Psoas muscle (tissue), 8 donors: ENCODE measurements around the gene RBBP4. TPM values are rescaled to one million over a fixed set of nuclear protein-coding genes. Genes with fewer than 3 reads are reported as not detected.
"Not testable (repeated sequence)": the region's sequence is repeated elsewhere in the genome, so short reads cannot be mapped to it uniquely, and the experiment has no call there.

ENCODE experiments used
- ATAC-seq, 4 donors: fragments of 200-7000 bp; cut with Tn5 transposase; one replicate each; pipeline ENCODE4 v1.9.1; 2020; ENCODE audit warnings: moderate library complexity in 3 of 4, mild to moderate bottlenecking in 2 of 4
- DNase-seq, 2 donors: peaks; one replicate each; pipeline ENCODE4 v3.0.0-alpha.2; 2020
- H3K27ac ChIP-seq: fragments of 200-600 bp; one replicate; pipeline ENCODE4 v1.8.0; 2022
- H3K27me3 ChIP-seq, 3 donors: fragments of 200-600 bp in 1 of 3; one replicate each; pipeline versions ENCODE4 v1.6.1 to v1.8.0; 2013 to 2022; ENCODE audit warnings: low read length in 2 of 3, mild to moderate bottlenecking in 2 of 3, moderate library complexity in 1 of 3; ENCODE audit not compliant: insufficient read depth in 3 of 3
- H3K36me3 ChIP-seq, 2 donors: fragments of 200-600 bp in 1 of 2; one replicate each; pipeline versions ENCODE4 v1.6.1 to v1.8.0; 2013 to 2022; ENCODE audit warnings: low read depth in 1 of 2, mild to moderate bottlenecking in 1 of 2, moderate library complexity in 1 of 2; ENCODE audit not compliant: insufficient read depth in 1 of 2
- H3K4me1 ChIP-seq: fragments of 200-600 bp; one replicate; pipeline ENCODE4 v1.8.0; 2022
- H3K4me3 ChIP-seq: fragments of 200-600 bp; one replicate; pipeline ENCODE4 v1.8.0; 2022; ENCODE audit warnings: mild to moderate bottlenecking
- H3K9me3 ChIP-seq: fragments of 200-600 bp; one replicate; pipeline ENCODE4 v1.8.0; 2022
- WGBS, 3 donors: extraction: QIAGEN DNeasy Blood & Tissue Kit; methylation state at CpG; one replicate each; pipeline versions ENCODE4 v1.1.6 to v1.1.7; 2013; 5-methylcytosine and 5-hydroxymethylcytosine counted together
- intact Hi-C, 2 donors: fragments of 100-400 bp; cut with DNase I; formaldehyde crosslinking; loops; one replicate each; pipeline versions ENCODE4 v1.11.0 to v1.14.2; 2022
- polyA plus RNA-seq, 3 donors: library from polyadenylated mRNA; stranded (reverse); fragments of 200-250 nt; gene quantifications; one replicate each; pipeline ENCODE4 v1.2.3, GENCODE V29; 2013
- total RNA-seq, 4 donors: library from RNA; stranded (reverse); fragmentation: NEBNext Ultra II Directional in 2 of 4; extraction: Animal tissue kit (Norgen Biotek cat#: 25700) in 2 of 4; gene quantifications; one replicate each; pipeline versions ENCODE4 v1.2.1 to v1.2.4, GENCODE V29; 2021 to 2023
- TF ChIP-seq, protein P1 (sequence below): fragments of 200-600 bp; IDR thresholded peaks from one replicate; pipeline ENCODE4 v1.8.0; 2022; ENCODE audit warnings: antibody characterized with exemption
- donor health status: healthy with polysubstance abuse.
- donor health status: DM: no; HTN: no; CAD: no; lungs with moderate emphysema.
- donor health status: Bipolar disorder and iron deficiency.
- donor health status: healthy.
- donor health status: DM: yes; HTN: yes; CAD: no.
- donor health status: DM: no; HTN: no; CAD: no.
- donor health status: DM: no; HTN: no; CAD: no.
- donor health status: DM: yes; HTN: yes; CAD: no.

Gene RBBP4
- total and polyA plus RNA-seq, 7 donors: 29.5 to 87.8 (median 66.3) TPM

DNA sequence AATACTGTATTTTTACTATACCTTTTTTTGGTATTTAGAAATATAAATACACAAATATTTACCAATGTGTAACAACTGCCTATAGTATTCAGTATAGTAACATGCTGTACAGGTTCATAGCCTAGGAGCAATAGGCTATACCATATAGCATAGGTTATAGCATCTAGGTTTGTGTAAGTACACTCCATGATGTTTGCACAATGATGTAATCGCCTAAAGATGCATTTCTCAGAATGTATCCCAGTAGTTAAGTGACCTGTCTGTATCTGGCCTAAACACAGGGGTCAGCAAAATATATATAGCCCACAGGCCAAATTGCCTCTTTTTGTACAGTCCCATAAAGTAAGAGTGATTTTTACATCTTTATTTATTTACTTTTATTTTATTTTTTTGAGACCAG, 24.8 kb upstream of the RBBP4 start:
- no peaks in the 10 kb centered on the region for H3K27me3 ChIP-seq
- TF ChIP-seq, protein P1, sequence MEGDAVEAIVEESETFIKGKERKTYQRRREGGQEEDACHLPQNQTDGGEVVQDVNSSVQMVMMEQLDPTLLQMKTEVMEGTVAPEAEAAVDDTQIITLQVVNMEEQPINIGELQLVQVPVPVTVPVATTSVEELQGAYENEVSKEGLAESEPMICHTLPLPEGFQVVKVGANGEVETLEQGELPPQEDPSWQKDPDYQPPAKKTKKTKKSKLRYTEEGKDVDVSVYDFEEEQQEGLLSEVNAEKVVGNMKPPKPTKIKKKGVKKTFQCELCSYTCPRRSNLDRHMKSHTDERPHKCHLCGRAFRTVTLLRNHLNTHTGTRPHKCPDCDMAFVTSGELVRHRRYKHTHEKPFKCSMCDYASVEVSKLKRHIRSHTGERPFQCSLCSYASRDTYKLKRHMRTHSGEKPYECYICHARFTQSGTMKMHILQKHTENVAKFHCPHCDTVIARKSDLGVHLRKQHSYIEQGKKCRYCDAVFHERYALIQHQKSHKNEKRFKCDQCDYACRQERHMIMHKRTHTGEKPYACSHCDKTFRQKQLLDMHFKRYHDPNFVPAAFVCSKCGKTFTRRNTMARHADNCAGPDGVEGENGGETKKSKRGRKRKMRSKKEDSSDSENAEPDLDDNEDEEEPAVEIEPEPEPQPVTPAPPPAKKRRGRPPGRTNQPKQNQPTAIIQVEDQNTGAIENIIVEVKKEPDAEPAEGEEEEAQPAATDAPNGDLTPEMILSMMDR: no peak
- intact Hi-C loops: loop anchor here in 1 of 2 donors (10.0 kb wide), 1 partner anchor 181 kb away; no protein-coding TSS in a partner anchor

GRCh38 chr1:32627596-32628162, 23.3 kb upstream of the RBBP4 start:
- Histone ChIP-seq H3K27ac (no peak overlapping the region), H3K36me3 (peaks cover 0 to 73% of the 10 kb centered on the region in 2 donors), H3K27me3 (no peaks in the 10 kb centered on the region), H3K4me1 (no peaks in the 10 kb centered on the region), H3K9me3 (no peaks in the 10 kb centered on the region), H3K4me3 (no peak overlapping the region)
- intact Hi-C loops: loop anchor here in 1 of 2 donors (10.0 kb wide), 1 partner anchor 183 kb away; no protein-coding TSS in a partner anchor
- TF ChIP-seq, protein P1: no peak
- DNase-seq (no peak), ATAC-seq (no peak)
- WGBS, 3 donors: 80 to 86% (median 84%) methylated on average over 11 of the region's 11 CpGs

More for the DNA sequence above, 24.8 kb upstream of the RBBP4 start:
- Histone ChIP-seq H3K4me3 (no peak overlapping the region), H3K36me3 (peaks cover 0 to 67% of the 10 kb centered on the region in 2 donors), H3K27ac (no peak overlapping the region), H3K4me1 (no peaks in the 10 kb centered on the region), H3K9me3 (no peaks in the 10 kb centered on the region)
- ATAC-seq: no peak
- WGBS, 3 donors: 92 to 97% (median 96%) methylated on average over 1 of the region's 1 CpG
- DNase-seq: no peak

GRCh38 chr1:32630173-32630572, 20.8 kb upstream of the RBBP4 start:
- 98 to 100% (median 98%) methylated on average over 4 of the region's 4 CpGs for WGBS, 3 donors
- H3K27ac ChIP-seq, H3K4me1 ChIP-seq, H3K27me3 ChIP-seq, H3K9me3 ChIP-seq, ATAC-seq, H3K4me3 ChIP-seq, DNase-seq, intact Hi-C loops: not testable (repeated sequence)
- H3K36me3 ChIP-seq: peaks cover 0 to 95% of the 10 kb centered on the region in 2 donors

GRCh38 chr1:32632829-32633228, 18.2 kb upstream of the RBBP4 start:
- H3K36me3 ChIP-seq: peaks cover 0 to 68% of the 10 kb centered on the region in 2 donors
- intact Hi-C loops: no loop called here
- no peaks in the 10 kb centered on the region for H3K4me1 ChIP-seq
- H3K27me3 ChIP-seq: no peaks in the 10 kb centered on the region
- DNase-seq (no peak), ATAC-seq (no peak)
- no peaks in the 10 kb centered on the region for H3K9me3 ChIP-seq
- 68 to 82% (median 81%) methylated on average over 2 of the region's 2 CpGs for WGBS, 3 donors
- TF ChIP-seq, protein P1: no peak
- no peak overlapping the region for H3K4me3 ChIP-seq
- no peak overlapping the region for H3K27ac ChIP-seq

DNA sequence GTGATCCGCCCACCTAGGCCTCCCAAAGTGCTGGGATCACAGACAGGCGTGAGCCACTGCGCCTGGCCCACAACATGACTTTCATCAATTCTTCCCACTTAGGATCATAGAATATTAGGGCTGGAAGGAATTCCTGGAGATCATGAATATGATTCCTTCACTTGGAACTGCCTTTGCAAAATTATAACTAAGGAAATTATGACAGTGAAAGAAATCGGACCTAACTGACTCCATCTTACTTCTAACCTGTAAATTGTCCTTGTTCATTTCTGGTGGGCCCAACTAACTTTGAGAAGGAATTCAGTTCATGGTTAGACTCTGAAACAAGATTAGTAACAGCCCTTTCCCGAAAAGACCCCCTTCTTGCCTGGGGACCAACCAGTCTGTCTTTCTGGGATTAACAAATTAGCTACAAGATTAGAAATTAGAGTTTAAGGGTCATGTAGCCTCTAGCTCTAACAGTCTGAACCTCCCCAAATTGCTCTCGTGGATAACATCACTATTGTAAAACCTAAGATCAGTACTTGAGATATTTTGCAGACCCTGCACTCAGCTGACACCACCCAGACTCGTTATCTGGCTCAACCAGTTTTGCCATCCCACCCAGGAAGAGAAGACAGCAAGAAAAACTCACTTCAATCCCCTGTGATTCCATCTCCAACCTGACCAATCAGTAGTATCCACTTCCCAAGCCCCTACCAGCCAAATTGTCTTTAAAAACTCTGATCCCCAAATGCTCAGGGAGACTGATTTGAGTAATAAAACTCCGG, 15.3 kb upstream of the RBBP4 start:
- no peak overlapping the region for H3K4me3 ChIP-seq
- H3K27me3 ChIP-seq: no peaks in the 10 kb centered on the region
- 91 to 97% (median 96%) methylated on average over 8 of the region's 8 CpGs for WGBS, 3 donors
- no peaks in the 10 kb centered on the region for H3K9me3 ChIP-seq
- DNase-seq: no peak
- H3K27ac ChIP-seq: no peak overlapping the region
- TF ChIP-seq, protein P1: no peak
- intact Hi-C loops: no loop called here
- no peak for ATAC-seq
- H3K4me1 ChIP-seq: no peaks in the 10 kb centered on the region
- peaks cover 0 to 44% of the 10 kb centered on the region in 2 donors for H3K36me3 ChIP-seq
